Cardiac muscle cell (in vitro differentiated cells and primary cell): ENCODE results near the gene ABCC10. TPM values are rescaled to one million over a fixed set of nuclear protein-coding genes. Genes with fewer than 3 reads are reported as not detected.

ENCODE experiments used
- DNase-seq, 2 donors: peaks; one replicate each; pipeline versions ENCODE4 v3.0.0 to v3.0.0-alpha.2; 2010 to 2017; ENCODE audit warnings: low read depth in 1 of 2, low spot score in 1 of 2
- H3K27ac ChIP-seq: fragments of 200-600 bp; sonication (generic); 2 replicates; pipeline ENCODE4 v1.5.1; 2016
- H3K27me3 ChIP-seq: fragments of 200-600 bp; sonication (generic); 2 replicates; pipeline ENCODE4 v1.6.0; 2016; ENCODE audit warnings: control low read depth
- H3K36me3 ChIP-seq: fragments of 200-600 bp; sonication (generic); 2 replicates; pipeline ENCODE4 v1.5.1; 2016; ENCODE audit warnings: control low read depth
- H3K4me1 ChIP-seq: fragments of 200-600 bp; sonication (generic); 2 replicates; pipeline ENCODE4 v1.8.1; 2017; ENCODE audit warnings: low read depth, mild to moderate bottlenecking, mixed run types
- H3K4me3 ChIP-seq: fragments of 200-600 bp; sonication (generic); 2 replicates; pipeline ENCODE4 v1.5.1; 2016; ENCODE audit warnings: mild to moderate bottlenecking
- H3K9me3 ChIP-seq: fragments of 200-600 bp; sonication (generic); 2 replicates; pipeline ENCODE4 v1.5.1; 2017; ENCODE audit warnings: low read depth, mild to moderate bottlenecking, control low read depth
- polyA plus RNA-seq: library from polyadenylated mRNA; unstranded; fragments of >200 nt; fragmentation: Nextera tagmentation; extraction: Ambion mirVana; gene quantifications from 2 replicates; pipeline ENCODE4 v1.2.1, GENCODE V29; 2016
- total RNA-seq: library from RNA; depleted of rRNA; stranded (reverse); fragments of >200 nt; gene quantifications from 2 replicates; pipeline ENCODE4 v1.2.3, GENCODE V29; 2016
- TF ChIP-seq, protein P1 (sequence below): IDR thresholded peaks from 2 replicates; pipeline ENCODE4 v1.5.1; 2012; ENCODE audit warnings: low read depth, mild to moderate bottlenecking, low read length

ABCC10 gene
- total and polyA plus RNA-seq, 2 experiments from 2014 or later, result 19.8 to 29.4 TPM

GRCh38 chr6:43444582-43444981 lies 17.2 kb downstream of the ABCC10 start:
- DNase-seq, result no peak
- TF ChIP-seq, protein P1, sequence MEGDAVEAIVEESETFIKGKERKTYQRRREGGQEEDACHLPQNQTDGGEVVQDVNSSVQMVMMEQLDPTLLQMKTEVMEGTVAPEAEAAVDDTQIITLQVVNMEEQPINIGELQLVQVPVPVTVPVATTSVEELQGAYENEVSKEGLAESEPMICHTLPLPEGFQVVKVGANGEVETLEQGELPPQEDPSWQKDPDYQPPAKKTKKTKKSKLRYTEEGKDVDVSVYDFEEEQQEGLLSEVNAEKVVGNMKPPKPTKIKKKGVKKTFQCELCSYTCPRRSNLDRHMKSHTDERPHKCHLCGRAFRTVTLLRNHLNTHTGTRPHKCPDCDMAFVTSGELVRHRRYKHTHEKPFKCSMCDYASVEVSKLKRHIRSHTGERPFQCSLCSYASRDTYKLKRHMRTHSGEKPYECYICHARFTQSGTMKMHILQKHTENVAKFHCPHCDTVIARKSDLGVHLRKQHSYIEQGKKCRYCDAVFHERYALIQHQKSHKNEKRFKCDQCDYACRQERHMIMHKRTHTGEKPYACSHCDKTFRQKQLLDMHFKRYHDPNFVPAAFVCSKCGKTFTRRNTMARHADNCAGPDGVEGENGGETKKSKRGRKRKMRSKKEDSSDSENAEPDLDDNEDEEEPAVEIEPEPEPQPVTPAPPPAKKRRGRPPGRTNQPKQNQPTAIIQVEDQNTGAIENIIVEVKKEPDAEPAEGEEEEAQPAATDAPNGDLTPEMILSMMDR, result no peak
- no peaks in the 10 kb centered on the region for H3K9me3 ChIP-seq
- no peak overlapping the region for H3K27ac ChIP-seq
- no peak overlapping the region for H3K4me3 ChIP-seq
- peaks cover 9% of the 10 kb centered on the region for H3K36me3 ChIP-seq
- H3K27me3 ChIP-seq, result no peaks in the 10 kb centered on the region
- no peaks in the 10 kb centered on the region for H3K4me1 ChIP-seq

- TF ChIP-seq, protein P1, result no peak
- Histone ChIP-seq H3K27ac (no peak overlapping the region), H3K36me3 (peaks cover 9% of the 10 kb centered on the region), H3K4me3 (no peak overlapping the region), H3K27me3 (no peaks in the 10 kb centered on the region), H3K4me1 (no peaks in the 10 kb centered on the region), H3K9me3 (no peaks in the 10 kb centered on the region)
- no peak for DNase-seq
Measured at GRCh38 chr6:43445576-43445975, 18.2 kb downstream of the ABCC10 start.

- Histone ChIP-seq H3K4me1 (no peaks in the 10 kb centered on the region), H3K36me3 (peaks cover 4% of the 10 kb centered on the region), H3K27ac (no peak overlapping the region), H3K9me3 (no peaks in the 10 kb centered on the region), H3K4me3 (no peak overlapping the region), H3K27me3 (no peaks in the 10 kb centered on the region)
- DNase-seq, result no peak
- TF ChIP-seq, protein P1, result no peak
Measured at GRCh38 chr6:43447604-43448003, 20.3 kb downstream of the ABCC10 start.

- no peak for DNase-seq
- Histone ChIP-seq H3K36me3 (peaks cover 4% of the 10 kb centered on the region), H3K4me3 (no peak overlapping the region), H3K27ac (no peak overlapping the region), H3K27me3 (no peaks in the 10 kb centered on the region), H3K9me3 (no peaks in the 10 kb centered on the region), H3K4me1 (no peaks in the 10 kb centered on the region)
- TF ChIP-seq, protein P1, result no peak
Measured at GRCh38 chr6:43448916-43449315, 21.6 kb downstream of the ABCC10 start.

GRCh38 chr6:43450699-43451131 lies 23.4 kb downstream of the ABCC10 start:
- no peak overlapping the region for H3K27ac ChIP-seq
- no peak for DNase-seq
- TF ChIP-seq, protein P1, result no peak

DNA sequence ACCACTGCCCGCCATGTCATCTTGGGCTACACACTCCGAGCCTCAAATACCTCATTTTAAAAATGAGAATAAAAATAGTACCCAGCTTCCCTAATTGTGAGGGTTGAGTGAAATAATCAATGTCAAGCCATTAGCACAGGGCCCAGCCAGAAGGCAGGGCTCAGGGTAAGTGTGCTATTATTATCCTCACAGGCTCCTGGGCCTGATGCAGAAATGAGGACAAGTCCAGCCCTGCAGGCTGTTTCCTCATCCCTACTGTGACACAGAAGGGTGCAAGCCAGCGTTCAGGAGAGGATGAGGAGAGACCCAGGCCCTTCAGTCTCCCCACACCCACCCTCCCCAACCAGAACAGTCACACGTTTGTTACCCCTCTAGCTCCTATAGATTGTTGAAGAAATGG lies 24.0 kb downstream of the ABCC10 start:
- Histone ChIP-seq H3K27me3 (peaks cover 9% of the 10 kb centered on the region), H3K36me3 (peaks cover 4% of the 10 kb centered on the region), H3K27ac (peak overlapping the region; percentile 27), H3K4me3 (no peak overlapping the region), H3K9me3 (no peaks in the 10 kb centered on the region), H3K4me1 (no peaks in the 10 kb centered on the region)
- TF ChIP-seq, protein P1, result no peak
- DNase-seq, result no peak

More at GRCh38 chr6:43450699-43451131, 23.4 kb downstream of the ABCC10 start:
- Histone ChIP-seq H3K4me1 (no peaks in the 10 kb centered on the region), H3K36me3 (peaks cover 4% of the 10 kb centered on the region), H3K9me3 (no peaks in the 10 kb centered on the region), H3K27me3 (peaks cover 3% of the 10 kb centered on the region), H3K4me3 (no peak overlapping the region)
